G401 (cell line): ENCODE results near the gene CPM. TPM values are rescaled to one million over a fixed set of nuclear protein-coding genes. Genes with fewer than 3 reads are reported as not detected.

Experiments
- DNase-seq: peaks from one replicate; pipeline ENCODE4 v3.0.0-alpha.2; 2015; ENCODE audit warnings: low spot score
- in situ Hi-C: cut with HindIII; loops from 2 replicates; pipeline ENCODE4 v1.10.0; 2016; ENCODE audit warnings: low sequenced_read_pairs, mixed read lengths
- total RNA-seq: library from RNA; depleted of rRNA; stranded (reverse); fragments of >200 nt; shearing (Covaris generic); gene quantifications from 2 replicates; pipeline ENCODE4 v1.2.3, GENCODE V29; 2014

CPM gene
- total RNA-seq, 1 experiment from 2014 or later, result not detected

DNA sequence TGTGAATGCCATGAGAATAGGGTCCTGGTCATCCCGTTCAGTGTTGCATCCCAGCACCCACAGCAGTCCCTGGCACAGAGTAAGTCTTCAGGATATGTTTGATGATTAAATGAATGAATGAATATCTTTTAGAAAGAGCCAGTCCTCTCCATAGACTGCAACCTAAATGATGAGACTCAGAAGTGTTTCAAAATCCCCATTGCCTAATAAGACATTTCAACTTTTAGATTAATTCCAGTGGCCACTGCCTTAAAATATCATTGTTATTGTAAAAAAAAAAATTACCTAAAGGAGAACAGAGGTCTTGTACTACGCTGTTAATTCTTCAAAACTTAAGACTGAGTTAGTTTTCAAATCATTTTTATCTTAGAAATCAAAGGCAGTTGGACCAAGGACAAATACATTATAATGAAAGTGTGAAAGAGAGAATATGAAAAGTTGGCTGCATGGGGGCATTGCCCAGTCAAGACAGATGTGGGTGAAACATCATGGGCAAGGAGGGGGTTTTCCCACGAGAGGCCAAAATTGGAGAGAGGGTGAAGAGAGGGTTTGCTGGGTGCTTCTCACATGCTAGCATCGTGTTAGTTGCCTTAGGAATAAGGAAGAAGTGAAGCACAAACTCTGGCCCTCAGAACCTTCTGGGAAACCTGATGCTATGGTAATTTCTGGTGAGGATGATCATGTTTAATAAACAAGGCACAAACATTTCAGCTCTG, 26.3 kb upstream of the CPM start:
- in situ Hi-C loops, result no loop called here
- DNase-seq, result no peak

DNA sequence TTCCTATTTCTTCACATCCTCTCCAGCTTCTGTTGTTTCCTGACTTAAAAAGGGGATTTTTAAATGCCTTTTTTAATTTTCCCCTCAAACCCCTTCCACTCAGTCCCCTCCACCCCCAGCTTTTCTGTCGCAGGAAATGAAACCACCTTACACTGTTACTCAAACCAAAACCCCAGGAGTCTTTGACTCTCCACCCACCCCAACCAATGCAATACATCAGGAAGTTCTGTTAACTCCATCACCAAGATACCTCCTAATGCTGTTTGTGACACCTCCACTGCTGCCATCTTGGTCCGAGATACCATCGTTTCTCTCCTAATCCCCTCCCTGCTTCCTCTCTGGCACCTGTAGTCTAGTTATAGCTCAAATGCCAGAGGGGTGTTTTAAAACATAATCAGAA, 25.4 kb upstream of the CPM start:
- in situ Hi-C loops, result no loop called here
- no peak for DNase-seq

DNA sequence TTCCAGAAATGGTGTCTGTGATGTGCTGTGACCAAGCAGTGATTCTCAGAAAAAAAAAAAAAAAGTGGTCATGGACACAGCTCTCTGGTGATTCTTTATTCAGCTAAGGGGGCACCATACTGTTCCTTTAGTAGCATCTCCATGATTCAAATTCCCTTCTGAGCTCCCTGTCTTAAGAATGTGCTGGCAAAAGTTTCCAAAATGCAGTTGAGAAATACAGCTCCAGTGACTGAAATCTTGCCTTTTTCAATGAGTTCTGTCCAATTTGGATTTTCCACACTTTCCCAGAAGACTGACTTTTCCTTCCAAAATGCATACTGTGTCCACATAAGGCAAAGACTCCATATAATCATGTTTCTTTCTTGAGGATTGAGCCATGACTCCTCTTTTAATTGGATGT, 24.3 kb upstream of the CPM start:
- no peak for DNase-seq
- in situ Hi-C loops, result no loop called here

DNA sequence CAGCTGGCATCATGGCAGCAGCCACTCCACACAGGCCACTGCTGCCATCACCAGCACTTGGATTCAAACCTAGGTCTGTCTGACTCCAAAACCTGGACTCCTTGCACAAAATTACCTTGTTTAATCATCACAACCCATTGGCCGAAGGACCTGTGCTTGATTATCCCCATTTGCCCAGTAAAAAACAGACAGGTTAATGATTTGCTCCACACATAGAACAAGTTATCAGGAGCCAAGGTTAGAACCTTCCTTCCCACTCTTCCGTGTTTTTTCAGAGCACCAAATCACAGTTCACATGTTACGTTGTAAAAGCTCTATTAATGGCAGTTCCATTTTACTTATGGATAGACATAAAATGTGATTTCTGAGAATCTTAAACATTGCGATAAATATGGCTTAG, 23.5 kb upstream of the CPM start:
- in situ Hi-C loops, result no loop called here
- DNase-seq, result no peak

DNA sequence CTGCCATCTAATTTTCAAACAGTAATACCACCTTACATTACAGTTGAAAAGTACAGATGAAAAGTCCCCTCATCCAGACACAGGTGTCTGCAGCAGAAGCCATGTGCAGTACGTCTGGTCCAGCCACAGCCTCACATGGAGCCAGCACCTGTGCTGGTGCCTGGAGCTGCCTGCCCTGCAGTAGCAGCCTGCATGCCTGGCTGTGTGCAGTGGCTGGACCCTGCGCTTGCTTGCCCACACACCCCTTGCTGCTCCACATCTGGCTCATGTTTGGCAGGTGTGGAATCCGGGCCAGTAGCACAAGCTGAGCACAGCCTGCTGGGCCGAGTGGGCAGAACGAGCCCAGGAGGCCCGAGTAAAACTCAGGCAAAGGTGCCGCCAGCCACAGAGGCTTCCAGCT, 21.8 kb upstream of the CPM start:
- no peak for DNase-seq
- in situ Hi-C loops, result no loop called here

DNA sequence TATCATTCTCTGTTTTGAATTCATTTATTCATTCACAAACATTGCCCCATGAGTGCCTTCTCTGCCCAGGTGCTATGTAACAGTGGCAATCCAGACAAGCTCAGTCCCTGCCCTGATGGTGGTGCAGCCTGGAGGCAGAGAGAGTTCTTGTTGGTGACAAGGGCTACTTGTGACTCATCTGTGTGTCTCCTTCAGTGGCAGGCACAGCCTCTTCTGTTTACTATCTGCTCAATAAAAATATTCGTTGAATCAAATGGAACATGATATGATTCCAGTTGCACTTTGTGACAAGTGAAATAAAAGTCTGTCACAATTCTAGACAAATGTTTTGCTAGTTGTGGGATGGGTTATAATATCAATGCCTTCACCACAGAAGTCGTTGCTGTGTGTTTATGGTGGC, 20.6 kb upstream of the CPM start:
- DNase-seq, result no peak
- in situ Hi-C loops, result no loop called here

DNA sequence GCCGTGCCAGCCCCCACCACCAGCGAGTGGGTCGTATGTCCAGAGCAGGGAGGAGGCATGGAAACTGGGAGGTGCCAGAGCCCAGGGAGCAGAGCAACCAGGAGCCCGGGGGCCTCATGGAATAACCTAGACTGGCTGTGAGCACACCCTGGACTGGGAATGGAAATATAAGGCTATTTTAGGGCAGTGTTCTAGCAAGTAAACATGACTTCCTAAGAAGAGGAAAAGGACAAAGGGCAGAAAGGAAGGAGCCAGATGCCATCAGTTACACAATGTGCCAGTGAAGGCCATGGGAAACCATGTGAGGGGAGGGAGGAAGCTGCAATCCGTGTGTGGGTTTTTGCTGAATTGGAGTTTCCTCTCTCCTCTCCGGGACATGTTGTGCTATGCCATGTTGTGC, 18.7 kb upstream of the CPM start:
- no peak for DNase-seq
- in situ Hi-C loops, result no loop called here

DNA sequence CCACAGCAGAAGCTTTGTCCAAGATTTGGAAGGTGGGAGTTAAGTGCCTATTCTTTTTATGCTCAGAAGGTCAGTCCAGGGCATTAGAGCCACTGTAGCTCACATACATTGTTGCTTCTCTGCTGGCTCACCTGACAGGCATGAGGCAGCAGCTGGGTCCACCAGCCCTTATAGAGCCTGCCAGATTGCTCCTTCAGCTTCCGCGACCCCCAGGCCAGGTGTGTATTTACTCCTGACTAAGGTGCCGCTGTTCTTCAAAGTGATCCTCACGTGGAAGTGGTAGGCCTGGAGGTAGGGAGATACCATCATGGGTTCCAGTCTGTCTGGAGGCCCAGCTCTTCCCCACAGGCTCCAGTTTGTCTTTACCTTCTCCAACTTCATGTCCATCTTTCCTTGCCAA, 17.5 kb upstream of the CPM start:
- in situ Hi-C loops, result no loop called here
- DNase-seq, result no peak

DNA sequence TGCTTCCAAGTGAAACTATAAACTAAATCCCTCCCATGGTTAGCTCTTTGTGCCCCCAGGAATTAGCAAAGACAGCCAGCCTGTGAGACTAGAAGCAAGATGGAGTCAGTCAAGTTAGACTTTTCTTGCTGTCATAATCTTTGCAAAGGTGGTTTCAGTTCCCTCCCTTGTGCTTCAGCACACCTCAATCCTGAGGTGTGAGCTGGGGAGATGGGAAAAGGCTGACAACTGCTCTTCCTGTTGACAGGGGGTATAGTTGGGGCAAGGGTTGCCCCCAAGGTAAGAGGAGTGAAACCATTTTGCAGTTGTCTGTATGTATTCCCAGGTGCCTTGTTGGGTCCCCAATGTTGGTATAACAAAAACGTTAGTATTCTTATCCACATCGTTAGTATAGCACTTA, 12.3 kb upstream of the CPM start:
- DNase-seq, result no peak
- in situ Hi-C loops, result no loop called here

DNA sequence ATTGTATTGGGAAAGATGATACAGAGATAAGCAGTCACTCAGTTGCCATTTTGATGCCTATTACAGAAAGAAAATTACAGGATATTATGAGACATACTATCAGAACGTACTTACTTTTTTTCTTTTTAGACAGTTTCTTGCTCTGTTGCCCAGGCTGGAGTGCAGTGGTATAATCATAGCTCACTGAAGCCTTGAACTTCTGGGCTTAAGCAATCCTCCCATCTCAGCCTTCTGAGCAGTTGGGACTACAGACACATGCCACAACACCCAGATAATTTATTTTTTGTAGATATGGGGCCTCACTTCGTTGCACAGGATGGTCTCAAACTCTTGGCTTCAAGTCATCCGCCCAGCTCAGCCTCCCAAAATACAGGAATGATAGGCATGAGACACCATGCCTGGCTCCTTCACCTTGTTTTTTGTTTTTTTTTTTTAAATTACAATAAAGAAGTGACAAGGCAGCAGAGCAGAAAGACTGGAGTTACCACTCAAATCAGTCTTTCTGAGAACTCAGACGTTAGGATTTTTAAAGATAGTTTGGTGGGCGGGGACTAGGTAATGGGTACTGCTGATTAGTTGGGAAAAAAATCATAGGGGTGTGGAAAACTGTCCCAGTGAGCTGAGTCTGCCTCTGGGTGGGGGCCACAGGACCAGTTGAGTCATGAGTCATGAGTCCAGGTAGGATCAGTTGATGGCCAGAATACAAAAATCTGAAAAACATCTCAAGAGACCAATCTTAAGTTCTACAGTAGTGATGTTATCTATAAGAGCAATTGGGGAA, 11.5 kb upstream of the CPM start:
- in situ Hi-C loops, result no loop called here
- no peak for DNase-seq

DNA sequence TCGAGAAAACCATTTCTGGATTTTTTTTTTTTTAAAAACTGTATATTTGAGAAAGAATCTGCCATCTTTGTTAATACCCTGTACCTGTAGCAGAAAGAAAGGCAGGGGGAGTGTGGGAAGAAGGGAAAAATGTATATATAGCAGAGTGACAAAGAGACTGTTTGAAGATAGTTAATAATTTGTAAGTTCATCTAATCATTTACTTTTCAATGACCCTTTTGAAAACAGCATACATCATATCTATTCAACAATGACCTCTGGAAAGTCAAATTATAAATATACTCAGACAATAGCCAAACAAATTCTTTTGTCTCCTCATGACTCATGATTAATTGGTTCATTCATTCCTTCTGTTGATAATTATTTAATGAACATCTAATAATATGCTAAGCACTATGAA, 10.9 kb upstream of the CPM start:
- no peak for DNase-seq
- in situ Hi-C loops, result no loop called here

DNA sequence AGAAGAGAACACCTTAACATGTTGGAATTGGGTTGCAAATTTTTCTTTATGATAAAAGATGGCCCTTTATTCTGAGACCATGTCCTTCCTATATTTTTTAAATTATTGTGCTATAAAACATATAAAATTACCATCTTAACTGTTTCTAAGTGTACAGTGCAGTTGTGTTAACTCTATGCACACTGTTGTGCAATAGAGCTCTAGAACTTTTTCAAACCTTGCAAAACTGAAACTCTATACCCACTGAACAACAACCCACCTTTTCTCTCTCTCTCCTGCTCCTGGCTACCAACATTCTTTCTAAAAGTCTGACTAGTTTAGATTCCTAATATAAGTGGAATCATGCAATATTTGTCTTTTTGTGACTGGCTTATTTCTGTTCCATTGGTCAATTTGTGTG, 7.8 kb upstream of the CPM start:
- in situ Hi-C loops, result no loop called here
- no peak for DNase-seq

DNA sequence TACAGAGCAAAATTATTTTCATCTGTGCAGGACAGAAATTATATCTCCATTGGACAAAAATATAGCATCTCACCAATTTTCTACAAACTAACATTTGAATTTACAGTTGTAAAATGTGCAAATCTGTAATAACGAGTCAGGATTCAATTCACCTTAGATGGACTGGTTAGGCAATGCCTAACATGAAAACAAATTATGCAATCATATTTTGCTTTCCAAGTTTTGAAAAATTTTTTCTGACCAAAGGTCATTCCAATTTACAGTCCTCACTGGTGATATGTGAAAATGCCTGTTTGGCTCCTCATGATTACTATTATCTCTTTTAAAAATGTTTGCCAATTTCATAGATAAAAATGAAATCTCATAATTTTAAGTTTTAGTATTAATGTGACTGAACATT, 6.5 kb upstream of the CPM start:
- DNase-seq, result no peak
- in situ Hi-C loops, result no loop called here

DNA sequence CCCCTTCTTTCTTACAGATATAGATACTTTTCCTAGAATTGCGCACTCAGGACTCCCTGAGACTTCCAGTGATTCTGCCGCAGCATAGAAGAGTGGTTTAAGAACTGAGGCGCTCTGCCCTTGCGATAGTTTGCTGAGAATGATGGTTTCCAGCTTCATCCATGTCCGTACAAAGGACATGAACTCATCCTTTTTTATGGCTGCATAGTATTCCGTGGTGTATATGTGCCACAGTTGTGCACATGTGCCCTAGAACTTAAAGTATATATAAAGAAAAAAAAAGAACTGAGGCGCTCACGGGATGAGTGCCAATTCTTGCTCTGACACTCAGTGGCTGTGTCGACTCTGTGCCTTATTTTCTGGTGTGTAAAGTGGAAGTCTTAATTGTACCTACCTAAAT, 1.4 kb upstream of the CPM start:
- no peak for DNase-seq
- in situ Hi-C loops, result no loop called here

DNA sequence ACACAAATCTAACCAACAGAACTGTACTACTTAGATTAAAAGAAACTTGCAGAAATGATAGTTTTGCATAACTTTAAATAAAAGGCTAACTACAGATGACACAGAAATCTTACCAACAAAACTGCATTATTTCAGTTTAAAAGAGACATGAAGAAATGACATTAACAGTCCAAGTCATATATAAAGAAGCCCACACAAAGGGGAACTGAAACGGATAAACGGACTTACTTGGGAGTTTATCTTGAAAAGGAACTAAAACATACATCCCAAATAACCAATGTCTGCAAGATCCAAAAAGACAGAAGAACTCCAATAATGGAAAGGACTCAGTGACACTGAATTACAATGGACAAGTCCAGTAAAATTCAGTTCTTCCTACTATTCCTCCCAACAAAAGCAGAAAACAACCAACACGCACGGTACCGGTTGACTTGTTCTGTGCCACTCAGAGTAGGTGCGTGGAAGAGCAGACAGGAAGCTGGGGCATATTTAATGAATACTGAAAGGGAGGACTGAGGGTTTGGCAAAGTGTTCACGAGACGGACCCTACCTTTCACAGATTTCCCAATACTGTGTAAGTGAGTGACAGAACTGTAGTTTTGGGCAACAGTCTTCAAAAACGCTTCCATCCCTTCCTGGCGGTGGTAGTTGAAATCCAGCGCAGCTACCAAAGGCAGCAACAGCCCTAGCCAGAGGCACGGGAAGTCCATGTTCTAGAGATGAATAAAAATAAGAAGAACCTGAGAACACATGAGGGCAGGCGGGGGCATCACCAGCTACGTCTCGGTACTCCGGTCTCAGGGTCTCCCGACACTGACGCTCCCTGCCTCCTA, 627 bp downstream of the CPM start:
- DNase-seq, result no peak
- in situ Hi-C loops, result no loop called here

DNA sequence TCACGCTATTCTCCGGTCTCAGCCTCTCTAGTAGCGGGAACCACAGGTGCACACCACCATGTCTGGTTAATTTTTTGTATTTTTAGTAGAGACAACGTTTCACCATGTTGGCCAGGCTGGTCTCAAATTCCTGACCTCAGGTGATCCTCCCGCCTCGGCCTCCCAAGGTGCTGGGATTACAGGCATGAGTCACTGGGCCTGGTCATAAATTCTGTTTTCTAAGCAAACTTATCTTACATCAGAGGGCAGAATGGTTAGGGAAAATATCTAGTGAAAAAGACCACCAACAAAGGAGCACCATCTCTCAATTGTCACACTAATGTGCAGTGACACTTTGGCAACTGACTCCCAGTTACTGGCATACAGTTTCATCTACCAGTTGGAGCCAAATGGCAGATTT, 2.8 kb downstream of the CPM start:
- DNase-seq, result no peak

DNA sequence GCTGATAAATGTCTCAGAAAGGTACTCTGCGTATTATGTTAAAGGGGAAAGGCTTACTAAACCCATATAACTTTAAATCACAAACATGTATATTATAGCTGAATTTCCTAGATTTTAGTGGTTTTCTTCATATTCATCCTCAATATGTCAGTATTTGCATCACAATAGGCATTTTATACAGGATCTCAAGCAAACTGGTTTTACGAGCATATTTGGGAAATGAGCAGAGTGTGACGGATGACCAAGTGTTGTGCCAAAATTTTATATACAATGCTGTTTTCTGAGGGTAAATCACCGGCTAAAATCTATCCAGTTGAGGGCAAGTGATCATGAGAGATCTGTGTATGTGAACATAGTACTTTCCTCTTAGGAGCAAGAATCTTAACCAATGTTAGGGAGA, 8.4 kb downstream of the CPM start:
- DNase-seq, result no peak
- in situ Hi-C loops, result no loop called here

More for the DNA sequence above, 2.8 kb downstream of the CPM start:
- in situ Hi-C loops, result no loop called here

DNA sequence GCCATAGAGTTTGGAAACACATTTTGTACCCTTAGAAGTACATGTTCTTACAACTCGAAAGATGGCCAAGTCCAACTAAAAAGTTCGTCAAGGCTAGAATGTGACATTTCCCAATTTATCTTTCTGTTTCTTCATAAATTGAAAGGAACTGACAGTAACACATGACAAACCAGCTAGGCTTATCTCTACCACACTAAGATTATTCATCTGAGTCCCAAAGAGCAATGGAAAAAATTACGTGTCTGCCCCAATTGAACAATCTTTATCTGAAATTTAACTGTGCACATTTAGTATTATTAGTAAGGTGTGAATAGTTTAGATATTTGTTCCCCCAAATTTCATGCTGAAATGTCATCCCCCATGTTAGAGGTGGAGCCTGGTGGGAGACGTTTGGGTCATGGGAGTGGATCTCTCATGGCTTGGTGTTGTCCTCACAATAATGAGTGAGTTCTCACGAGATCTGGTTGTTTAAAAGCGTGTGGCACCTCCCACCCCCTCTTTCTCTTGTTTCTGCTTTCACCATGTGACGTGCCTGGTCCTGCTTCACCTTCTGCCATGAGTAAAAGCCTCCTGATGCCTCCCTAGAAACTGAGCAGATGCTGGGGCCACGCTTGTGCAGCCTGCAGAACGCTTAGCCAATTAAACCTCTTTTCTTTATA, 13.3 kb downstream of the CPM start:
- DNase-seq, result no peak
- in situ Hi-C loops, result no loop called here

DNA sequence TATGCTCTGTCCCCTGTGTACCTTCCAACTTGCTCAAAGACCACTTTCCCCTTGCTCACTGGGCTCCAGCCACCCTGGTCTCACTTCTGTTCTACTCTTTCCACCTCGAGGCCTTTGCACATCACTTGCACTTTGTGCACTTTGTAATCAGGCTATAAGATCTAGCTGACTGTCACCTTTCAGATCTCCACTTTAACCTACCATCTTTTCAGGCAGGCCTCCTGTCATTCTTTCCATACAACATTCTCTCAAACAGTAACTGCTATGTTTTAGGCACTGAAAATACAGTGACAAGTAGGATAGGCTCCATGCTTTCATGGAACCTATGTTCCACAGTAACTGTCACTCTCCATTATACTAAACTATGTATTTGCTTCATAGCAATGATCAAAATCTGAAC, 14.0 kb downstream of the CPM start:
- in situ Hi-C loops, result no loop called here
- no peak for DNase-seq

DNA sequence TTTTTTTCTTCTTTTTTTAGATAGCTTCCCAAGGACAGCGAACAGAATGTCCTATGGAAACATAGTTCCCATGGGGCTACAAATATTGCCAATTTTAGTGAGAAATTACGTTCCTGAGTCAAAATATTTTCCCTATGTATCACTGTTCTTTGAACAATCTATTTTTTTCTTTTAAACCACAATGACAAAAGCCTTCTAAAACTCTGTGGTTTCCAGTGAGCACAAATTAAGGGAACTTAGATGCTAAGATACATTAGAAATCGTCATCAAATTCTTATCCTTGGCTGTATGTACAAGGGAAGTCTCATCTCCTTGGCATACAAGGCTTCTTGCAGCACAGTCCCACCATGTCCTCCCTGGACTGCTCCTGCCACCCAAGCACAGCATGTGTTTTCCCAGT, 17.9 kb downstream of the CPM start:
- no peak for DNase-seq
- in situ Hi-C loops, result no loop called here
